Measurements from ENCODE around the gene RAD51B. TPM values are rescaled to one million over a fixed set of nuclear protein-coding genes. Genes with fewer than 3 reads are reported as not detected.

The RAD51B gene
- total RNA-seq, 2 donors from 2014 or later: 22.8 to 33.8 TPM

GRCh38 chr14:68550338-68550715 is 730.7 kb downstream of the RAD51B start:
- H3K36me3 Mint-ChIP-seq (ENCODE audit: low read depth): no peaks in the 10 kb centered on the region

GRCh38 chr14:68551045-68551683 is 731.6 kb downstream of the RAD51B start:
- 81 to 88% methylated on average over 3 to 7 of the region's 7 CpGs for WGBS, 2 experiments (ENCODE audit: insufficient coverage in 1 of 2, insufficient read length in 1 of 2)
- Mint-ChIP-seq H3K27me3 (ENCODE audit: insufficient read depth) (peaks cover 26% of the 10 kb centered on the region), H3K9me3 (no peaks in the 10 kb centered on the region), H3K4me3 (no peak overlapping the region), H3K4me1 (peaks cover 36% of the 10 kb centered on the region), H3K36me3 (ENCODE audit: low read depth) (no peaks in the 10 kb centered on the region), H3K27ac (no peak overlapping the region)
- Histone ChIP-seq H3K36me3 (ENCODE audit: control insufficient read depth, insufficient read depth, low read length) (no peaks in the 10 kb centered on the region), H3K9ac (ENCODE audit: extremely low read depth, low read length, poor library complexity, severe bottlenecking) (no peak overlapping the region), H3K4me1 (ENCODE audit: control insufficient read depth, insufficient read depth, low read length) (no peaks in the 10 kb centered on the region), H3K4me3 (ENCODE audit: low read length) (no peak overlapping the region), H3K27ac (ENCODE audit: low read depth, low read length) (no peak overlapping the region), H3K9me3 (ENCODE audit: control insufficient read depth, low read length) (no peaks in the 10 kb centered on the region), H3K27me3 (ENCODE audit: control insufficient read depth, insufficient read depth, low read length, poor library complexity, severe bottlenecking) (no peaks in the 10 kb centered on the region)
- DNase-seq: no peak
- no peak for TF ChIP-seq CTCF (conservative IDR thresholded peaks at IDR 0.05)

More at GRCh38 chr14:68550338-68550715, 730.7 kb downstream of the RAD51B start:
- Mint-ChIP-seq H3K4me1 (peaks cover 36% of the 10 kb centered on the region), H3K27ac (no peak overlapping the region), H3K4me3 (no peak overlapping the region), H3K9me3 (no peaks in the 10 kb centered on the region), H3K27me3 (ENCODE audit: insufficient read depth) (peaks cover 33% of the 10 kb centered on the region)
- H3K27me3 ChIP-seq (ENCODE audit: control insufficient read depth, insufficient read depth, low read length, poor library complexity, severe bottlenecking): no peaks in the 10 kb centered on the region
- no peak for TF ChIP-seq CTCF (conservative IDR thresholded peaks at IDR 0.05)
- WGBS, 2 experiments (ENCODE audit: insufficient coverage in 1 of 2, insufficient read length in 1 of 2): 86 to 100% methylated on average over 3 to 4 of the region's 4 CpGs
- no peak overlapping the region for H3K4me3 ChIP-seq (ENCODE audit: low read length)
- no peak for DNase-seq
- H3K9me3 ChIP-seq (ENCODE audit: control insufficient read depth, low read length): no peaks in the 10 kb centered on the region
- H3K9ac ChIP-seq (ENCODE audit: extremely low read depth, low read length, poor library complexity, severe bottlenecking): no peak overlapping the region
- no peaks in the 10 kb centered on the region for H3K36me3 ChIP-seq (ENCODE audit: control insufficient read depth, insufficient read depth, low read length)
- no peak overlapping the region for H3K27ac ChIP-seq (ENCODE audit: low read depth, low read length)
- no peaks in the 10 kb centered on the region for H3K4me1 ChIP-seq (ENCODE audit: control insufficient read depth, insufficient read depth, low read length)

GRCh38 chr14:68552075-68552474 is 732.5 kb downstream of the RAD51B start:
- no peak for DNase-seq
- H3K9me3 Mint-ChIP-seq: no peaks in the 10 kb centered on the region
- no peak overlapping the region for H3K4me3 ChIP-seq (ENCODE audit: low read length)
- H3K9me3 ChIP-seq (ENCODE audit: control insufficient read depth, low read length): no peaks in the 10 kb centered on the region
- H3K27me3 ChIP-seq (ENCODE audit: control insufficient read depth, insufficient read depth, low read length, poor library complexity, severe bottlenecking): no peaks in the 10 kb centered on the region
- no peaks in the 10 kb centered on the region for H3K36me3 Mint-ChIP-seq (ENCODE audit: low read depth)
- H3K4me3 Mint-ChIP-seq: no peak overlapping the region
- no peak for TF ChIP-seq CTCF (conservative IDR thresholded peaks at IDR 0.05)
- WGBS, 2 experiments (ENCODE audit: insufficient coverage in 1 of 2, insufficient read length in 1 of 2): 93 to 100% methylated on average over 3 to 7 of the region's 7 CpGs
- H3K27me3 Mint-ChIP-seq (ENCODE audit: insufficient read depth): peaks cover 18% of the 10 kb centered on the region
- H3K36me3 ChIP-seq (ENCODE audit: control insufficient read depth, insufficient read depth, low read length): no peaks in the 10 kb centered on the region
- H3K4me1 Mint-ChIP-seq: peaks cover 36% of the 10 kb centered on the region
- H3K4me1 ChIP-seq (ENCODE audit: control insufficient read depth, insufficient read depth, low read length): no peaks in the 10 kb centered on the region
- H3K27ac ChIP-seq (ENCODE audit: low read depth, low read length): no peak overlapping the region
- no peak overlapping the region for H3K27ac Mint-ChIP-seq
- no peak overlapping the region for H3K9ac ChIP-seq (ENCODE audit: extremely low read depth, low read length, poor library complexity, severe bottlenecking)

Measured in endodermal cell (in vitro differentiated cells).